Fibroblast of skin of left biceps (primary cell): ENCODE results near the gene LRTM1.

ENCODE experiments used
- DNase-seq, 2 experiments: peaks; one replicate each; pipeline ENCODE4 v3.0.0-alpha.2; 2013; ENCODE audit warnings: low read depth in 2 of 2

LRTM1 gene

DNA sequence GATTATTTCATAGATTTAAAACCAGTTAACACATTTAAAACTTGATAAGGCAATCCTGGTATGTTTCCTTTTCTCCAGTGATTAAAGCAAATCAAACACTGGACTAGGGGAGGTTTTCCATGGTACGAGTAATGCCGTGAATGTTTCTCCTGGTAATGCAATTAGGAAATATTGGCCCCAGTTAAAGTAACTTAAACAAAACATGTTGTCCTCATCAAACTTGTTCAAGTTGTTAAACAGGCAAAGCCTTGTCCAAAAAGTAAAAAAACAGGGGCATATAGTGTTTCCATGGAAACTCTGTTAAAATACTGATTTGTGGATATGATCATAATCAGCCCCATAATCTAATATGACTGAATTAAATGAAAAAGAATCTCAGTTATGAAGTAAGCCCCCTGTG is 13.1 kb upstream of the LRTM1 start:
- DNase-seq, result no peak

- no peak for DNase-seq
Observed at GRCh38 chr3:54939557-54940300, 11.9 kb upstream of the LRTM1 start.

GRCh38 chr3:54936561-54936960 is 8.7 kb upstream of the LRTM1 start:
- DNase-seq, result no peak

DNA sequence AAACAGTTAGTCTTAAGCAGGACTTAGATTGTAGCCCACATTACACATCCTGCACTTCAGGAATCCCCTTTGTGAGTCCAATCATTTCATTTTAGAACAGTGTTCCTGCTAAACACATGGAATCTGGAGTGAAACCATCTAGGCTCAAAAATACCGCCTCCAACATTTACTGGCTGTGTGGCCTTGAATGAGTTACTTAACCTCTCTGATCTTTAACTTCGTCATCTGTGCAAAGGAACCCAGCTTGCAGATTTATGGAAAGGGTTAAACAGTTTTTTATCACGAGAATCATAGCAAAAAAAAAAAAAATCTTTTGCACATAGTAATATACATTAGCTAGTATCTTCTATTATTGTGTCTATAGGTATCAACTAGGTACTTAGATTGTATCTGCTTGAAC is 8.0 kb upstream of the LRTM1 start:
- no peak for DNase-seq

GRCh38 chr3:54932606-54933005 is 4.7 kb upstream of the LRTM1 start:
- DNase-seq, result no peak

DNA sequence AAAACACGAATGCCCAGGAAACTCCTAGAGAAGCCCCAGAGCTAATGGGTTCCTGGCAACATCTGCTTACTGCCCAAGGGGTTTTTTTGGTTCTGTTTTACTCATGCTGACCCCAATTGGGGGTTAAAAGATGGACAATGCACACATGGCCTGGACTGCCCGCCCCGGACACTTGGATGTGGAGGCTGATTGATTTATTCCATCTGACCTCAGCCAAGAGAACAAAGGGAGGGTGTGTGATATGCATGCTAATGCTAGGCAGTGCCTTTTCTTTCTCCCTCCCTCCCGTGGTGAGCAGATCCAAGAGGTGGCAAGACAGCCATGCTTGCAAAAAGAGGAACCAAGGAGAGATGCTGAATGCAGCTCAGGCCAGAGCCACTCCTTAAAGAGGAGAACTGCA is 3.3 kb upstream of the LRTM1 start:
- no peak for DNase-seq

- DNase-seq, result no peak
Observed at GRCh38 chr3:54918516-54918915, 9.3 kb downstream of the LRTM1 start.

- DNase-seq, result no peak
Observed at GRCh38 chr3:54917862-54918261, 10.0 kb downstream of the LRTM1 start.

GRCh38 chr3:54917174-54917573 is 10.7 kb downstream of the LRTM1 start:
- DNase-seq, result peak; percentile 76 to 80

DNA sequence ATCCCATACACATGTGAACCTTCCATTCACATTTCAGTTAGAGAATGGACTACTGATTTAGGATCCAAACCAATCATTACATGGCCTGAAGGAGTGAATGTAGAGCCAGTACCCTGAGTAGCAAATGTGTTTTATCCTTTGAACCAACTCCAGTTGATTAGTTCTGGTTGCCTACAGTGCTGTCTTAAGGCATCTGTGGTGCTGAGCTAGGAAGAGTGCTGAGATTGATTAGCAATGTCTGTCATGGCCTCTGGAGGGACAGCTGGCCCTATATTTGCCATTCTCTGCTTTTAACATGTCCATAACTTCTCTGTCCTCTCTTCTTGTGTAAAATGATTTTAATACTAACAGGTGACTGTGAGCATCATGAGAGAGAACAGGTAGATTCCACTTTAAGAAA is 11.1 kb downstream of the LRTM1 start:
- DNase-seq, result peak in 1 of 2 experiments; percentile 20

DNA sequence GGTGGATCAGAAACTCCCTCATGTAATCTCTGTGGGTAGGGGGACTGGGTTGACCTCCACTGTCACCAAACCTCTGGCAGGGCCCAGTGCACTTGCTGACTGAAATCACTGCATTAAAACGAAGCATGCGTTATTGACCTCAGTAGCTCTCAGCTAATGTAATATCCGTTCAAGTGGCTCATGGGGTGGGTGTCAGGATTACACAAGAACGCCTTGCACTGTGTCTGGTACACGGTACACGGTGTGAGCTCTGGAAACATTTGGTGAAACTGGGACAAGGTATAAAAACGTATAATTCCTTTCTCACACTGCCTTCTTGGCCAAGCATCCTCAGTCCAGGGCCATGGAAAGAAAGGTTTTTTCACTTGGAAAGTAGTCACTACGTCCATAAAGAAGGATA is 11.9 kb downstream of the LRTM1 start:
- no peak for DNase-seq

- no peak for DNase-seq
Observed at GRCh38 chr3:54915181-54915580, 12.7 kb downstream of the LRTM1 start.

DNA sequence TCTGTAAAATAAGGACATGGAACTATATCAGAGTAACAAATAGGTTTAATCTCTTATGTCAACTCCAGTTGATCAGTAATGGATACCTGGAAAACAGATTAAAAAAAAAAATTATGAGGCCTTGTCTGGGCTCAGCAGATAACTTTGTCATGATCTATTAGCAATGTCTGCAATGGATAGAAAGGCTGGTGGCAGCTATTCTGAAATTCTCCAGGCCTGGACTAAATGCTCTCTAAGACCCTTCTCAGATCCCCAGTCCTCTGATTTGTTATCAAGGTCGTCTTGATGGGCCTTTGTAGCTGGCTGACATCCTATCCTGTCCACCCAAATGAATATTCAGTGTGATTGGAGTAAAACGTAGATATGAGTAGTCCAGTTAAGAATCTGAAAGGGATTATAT is 13.7 kb downstream of the LRTM1 start:
- no peak for DNase-seq

DNA sequence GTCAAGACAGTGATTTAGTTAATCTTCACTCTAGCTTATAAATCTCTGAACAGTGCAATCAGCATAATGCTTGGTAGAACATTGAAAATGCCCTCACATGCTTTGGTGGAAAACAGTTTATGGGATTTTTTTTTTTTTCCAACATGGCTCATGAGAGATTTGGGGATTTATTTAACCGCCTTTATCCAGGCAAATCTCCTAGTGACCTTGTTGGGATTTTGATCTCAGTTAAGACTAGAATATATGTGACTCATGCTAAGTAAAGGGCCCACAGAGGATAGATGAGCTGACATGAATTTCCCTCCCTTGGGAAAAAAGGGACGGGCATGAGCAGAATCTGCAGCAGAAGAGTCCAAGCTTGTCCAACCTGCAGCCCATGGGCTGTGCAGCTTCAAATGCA is 18.7 kb downstream of the LRTM1 start:
- DNase-seq, result no peak

DNA sequence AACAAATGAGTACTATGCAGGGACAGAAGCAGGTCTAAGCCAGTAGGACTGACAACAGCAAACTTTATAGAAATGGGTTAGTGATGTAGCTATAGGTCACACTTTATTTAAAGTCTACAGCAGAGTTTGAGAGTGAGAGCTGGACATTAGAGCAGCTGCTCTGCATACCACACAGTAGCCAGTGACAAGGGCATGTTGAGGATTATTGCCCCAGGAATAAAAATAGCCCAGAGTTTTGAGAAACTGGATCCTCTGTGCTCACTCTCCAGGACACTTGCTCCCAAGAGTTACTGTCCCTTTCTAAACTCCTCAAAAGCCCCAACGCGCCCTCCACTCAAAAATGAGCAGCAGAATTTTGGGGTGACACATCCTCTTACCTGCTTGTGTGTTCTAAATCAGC is 21.1 kb downstream of the LRTM1 start:
- no peak for DNase-seq

DNA sequence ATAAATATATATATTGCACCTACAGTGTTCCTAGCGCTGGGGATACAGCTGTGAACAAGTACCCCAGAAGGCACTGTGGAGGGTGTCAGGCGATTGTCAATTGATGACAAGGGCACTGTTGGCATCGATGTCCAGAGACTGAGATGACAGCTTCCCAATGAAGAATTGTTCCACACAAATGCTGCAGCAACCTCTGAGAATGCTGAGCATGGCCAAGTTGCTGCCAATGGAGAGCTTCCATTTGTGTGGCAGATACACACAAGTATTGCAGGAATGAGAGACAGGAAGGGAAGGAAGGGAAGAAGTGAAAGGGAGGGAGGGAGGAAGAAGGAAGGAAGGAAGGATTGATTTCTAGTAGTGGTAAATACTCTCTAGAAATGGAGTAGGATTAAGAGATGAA is 21.9 kb downstream of the LRTM1 start:
- DNase-seq, result no peak

DNA sequence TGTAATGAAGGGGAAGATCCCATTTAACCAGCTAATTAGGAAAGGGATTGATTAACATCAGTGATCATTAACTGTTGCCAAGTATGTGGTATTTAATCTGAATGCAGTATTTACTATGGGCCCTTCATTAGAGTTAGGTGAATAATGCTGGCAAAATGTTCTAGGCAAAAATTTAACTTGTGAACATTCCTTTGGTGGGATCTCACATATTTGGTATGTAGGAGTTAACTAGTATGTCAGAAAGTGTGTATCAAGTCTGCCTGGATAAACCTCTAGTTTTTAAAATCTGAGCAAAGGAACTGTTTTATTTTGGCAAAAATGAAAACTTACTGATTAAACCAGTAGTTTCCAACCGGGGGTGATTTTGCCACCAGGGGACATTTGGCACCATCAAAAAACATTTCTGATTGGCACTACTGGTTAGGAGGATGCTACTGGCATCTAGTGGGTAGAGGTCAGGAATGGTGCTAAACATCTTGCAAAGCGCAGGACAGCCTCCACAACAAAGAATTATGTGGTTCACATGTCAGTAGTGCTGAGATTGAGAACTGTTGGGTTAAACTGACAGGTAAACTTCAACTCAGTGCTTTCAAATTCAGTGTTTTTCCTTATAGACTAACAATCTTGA is 22.5 kb downstream of the LRTM1 start:
- DNase-seq, result no peak

DNA sequence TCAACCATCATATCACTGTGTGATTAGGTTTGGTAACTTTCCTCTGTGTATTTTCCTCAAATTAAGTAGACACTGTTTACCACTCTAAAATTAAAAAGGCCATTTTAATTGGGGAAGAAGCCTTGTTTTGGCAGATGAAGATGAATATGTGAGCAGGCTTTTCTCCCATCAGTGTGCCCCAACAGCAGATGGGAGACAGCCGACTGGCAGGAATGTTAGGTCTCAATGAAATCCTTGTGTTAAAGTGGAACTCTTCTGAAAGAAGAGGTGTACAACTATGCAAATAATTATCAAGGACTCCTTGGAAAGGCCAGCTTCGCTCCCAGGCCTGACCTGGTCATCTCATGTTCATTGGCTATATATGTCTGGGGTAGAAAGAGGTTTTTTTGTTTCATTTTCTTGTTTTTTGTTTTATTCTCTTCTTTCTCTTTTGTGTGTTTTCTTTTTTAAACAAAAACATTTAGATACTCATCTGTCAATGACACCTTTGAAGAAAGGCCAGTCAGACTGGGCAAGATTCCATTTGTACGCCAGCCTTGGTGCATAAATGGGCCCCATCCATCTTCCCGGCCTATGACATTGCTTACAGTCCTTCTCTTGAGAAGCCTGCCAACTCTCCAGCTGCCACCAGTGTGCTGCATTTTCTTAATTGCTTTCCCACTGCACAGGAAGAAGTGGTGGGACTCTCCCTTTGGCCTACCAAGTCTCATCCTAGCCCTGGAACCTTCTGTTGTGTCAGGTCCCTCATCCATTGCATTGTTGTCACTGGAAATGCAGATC is 25.8 kb downstream of the LRTM1 start:
- no peak for DNase-seq

- DNase-seq, result no peak
Observed at GRCh38 chr3:54900838-54901591, 26.8 kb downstream of the LRTM1 start.

DNA sequence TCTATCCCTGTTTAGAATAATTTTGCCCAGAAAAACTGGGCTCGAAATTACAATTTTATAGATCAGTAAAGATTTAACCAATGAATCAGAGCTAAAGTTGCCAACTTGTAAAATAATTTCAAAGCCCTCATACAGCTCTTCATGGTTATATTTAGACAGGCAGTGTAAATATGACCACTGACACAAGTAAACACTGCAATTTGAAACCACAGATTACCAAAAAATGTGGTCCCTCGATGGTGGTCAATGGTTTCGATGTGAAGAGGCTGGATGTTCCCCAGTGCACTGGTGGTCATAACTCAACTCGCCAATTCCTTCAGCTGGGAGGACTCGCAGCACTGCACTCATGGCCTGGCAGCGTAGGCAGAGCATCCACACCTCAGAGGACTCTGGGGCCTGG is 28.6 kb downstream of the LRTM1 start:
- no peak for DNase-seq

- DNase-seq, result no peak
Observed at GRCh38 chr3:54897028-54897711, 30.7 kb downstream of the LRTM1 start.

DNA sequence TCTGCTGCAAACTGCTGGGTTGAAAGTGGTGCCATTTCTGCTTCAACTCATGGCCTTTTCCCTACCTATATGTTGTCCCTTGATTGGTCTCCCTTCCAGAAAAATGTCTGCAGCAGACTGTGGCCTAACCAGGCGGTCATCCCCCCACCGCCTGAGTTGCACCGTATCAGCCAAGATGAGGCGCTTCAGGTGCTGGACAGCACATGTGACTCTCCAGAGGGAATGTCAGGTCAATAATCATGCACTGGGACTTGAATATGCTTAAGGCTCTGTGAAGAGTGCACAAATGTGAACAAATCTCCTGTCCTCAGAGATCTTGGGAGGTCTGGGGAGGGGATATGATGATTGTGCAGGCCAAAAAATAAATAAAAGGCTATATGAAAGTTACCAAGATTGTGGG is 32.2 kb downstream of the LRTM1 start:
- no peak for DNase-seq
